K562 (cell line): ENCODE results near the gene EBNA1BP2. TPM values are rescaled to one million over a fixed set of nuclear protein-coding genes. Genes with fewer than 3 reads are reported as not detected.
A peak's percentile ranks its signal among the peaks of the same experiment; 100 is the strongest.

Experiments
- ATAC-seq: fragments of 200-7000 bp; cut with Tn5 transposase; 3 replicates; pipeline ENCODE4 v1.9.1; 2020; ENCODE audit warnings: moderate library complexity
- BruUV-seq: library from RNA; stranded (reverse); fragments of 400-500 nt; replicated peaks from 2 replicates; lab custom pipeline; 2021; lab: Mats Ljungman, UMichigan
- CTCF ChIA-PET: fragments of 300-600 bp; formaldehyde crosslinking; extraction: SDS; loops from one replicate; lab custom pipeline; 2021; ENCODE audit warnings: low intra/inter-chr PET ratio; lab: Yijun Ruan, JAX
- POLR2A ChIA-PET: fragments of 300-600, 350-650 bp; sonication (Branson Sonifier 250); formaldehyde crosslinking; extraction: SDS; loops from one replicate; lab custom pipeline; 2021; ENCODE audit warnings: antibody characterized with exemption, inconsistent platforms; lab: Yijun Ruan, JAX
- DNase-seq, 4 experiments: peaks; one replicate each; pipeline versions ENCODE4 v3.0.0 to v3.0.0-alpha.2; 2011 to 2018; ENCODE audit warnings: low spot score in 3 of 4, mixed read lengths in 3 of 4; ENCODE audit errors: extremely low read depth in 1 of 4
- FAIRE-seq: peaks from 2 replicates; lab custom pipeline; 2011; peaks lifted over from hg19 to GRCh38; lab: Jason Lieb, UNC
- H2AFZ ChIP-seq: 2 replicates; pipeline ENCODE4 v1.6.0; 2011; ENCODE audit warnings: low read depth, low read length, control low read depth, inconsistent platforms
- H3K27ac ChIP-seq: fragments of 200-600 bp; 3 replicates; pipeline ENCODE4 v1.8.0; 2011; ENCODE audit warnings: low read depth, mild to moderate bottlenecking, control low read depth, inconsistent platforms, low read length, moderate library complexity, mixed read lengths; ENCODE audit errors: extremely low read depth
- H3K27me3 ChIP-seq, 2 experiments: fragments of 300-600 bp in 1 of 2; 2 replicates in 1 of 2; 3 replicates in 1 of 2; pipeline versions ENCODE4 v1.6.0 to v1.8.0; 2011; ENCODE audit warnings: inconsistent platforms in 2 of 2, low read length in 2 of 2, mild to moderate bottlenecking in 1 of 2, mixed read lengths in 1 of 2, moderate library complexity in 1 of 2; ENCODE audit not compliant: control insufficient read depth in 2 of 2, insufficient read depth in 2 of 2
- H3K36me3 ChIP-seq: fragments of 300-600 bp; 3 replicates; pipeline ENCODE4 v1.8.0; 2011; ENCODE audit warnings: mild to moderate bottlenecking, low read length, inconsistent platforms; ENCODE audit not compliant: control insufficient read depth, insufficient read depth
- H3K4me1 ChIP-seq, 2 experiments: fragments of 200-600 bp in 1 of 2; replicated peaks in 1 of 2; 2 replicates in 1 of 2; 3 replicates in 1 of 2; pipeline versions ENCODE4 v1.5.1 to v1.8.0; 2011; ENCODE audit warnings: inconsistent platforms in 2 of 2, low read length in 2 of 2, mild to moderate bottlenecking in 1 of 2, mixed read lengths in 1 of 2, moderate library complexity in 1 of 2; ENCODE audit not compliant: control insufficient read depth in 2 of 2, insufficient read depth in 2 of 2
- H3K4me2 ChIP-seq: 2 replicates; pipeline ENCODE4 v1.6.1; 2011; ENCODE audit warnings: low read length, control low read depth, inconsistent platforms, mixed read lengths; ENCODE audit not compliant: insufficient read depth
- H3K4me3 ChIP-seq: fragments of 200-600 bp; sonication (generic), shearing (Covaris generic); 2 replicates; pipeline ENCODE4 v1.5.1; 2016; ENCODE audit warnings: control low read depth, inconsistent platforms
- H3K79me2 ChIP-seq: fragments of 200-600 bp; 3 replicates; pipeline ENCODE4 v1.8.0; 2011; ENCODE audit warnings: low read length, inconsistent platforms; ENCODE audit not compliant: control insufficient read depth, insufficient read depth
- H3K9ac ChIP-seq, 2 experiments: 2 replicates each; pipeline versions ENCODE4 v1.6.0 to v1.6.1; 2011; ENCODE audit warnings: low read depth in 2 of 2, low read length in 2 of 2, control low read depth in 1 of 2, inconsistent platforms in 1 of 2, mild to moderate bottlenecking in 1 of 2, mixed read lengths in 1 of 2; ENCODE audit not compliant: insufficient read depth in 1 of 2
- H3K9me1 ChIP-seq: one replicate; pipeline ENCODE4 v1.6.0; 2011; ENCODE audit warnings: inconsistent platforms, mild to moderate bottlenecking, low read length, moderate library complexity; ENCODE audit not compliant: control insufficient read depth, insufficient read depth
- H3K9me3 ChIP-seq: replicated peaks from 2 replicates; pipeline ENCODE4 v1.5.1; 2011; ENCODE audit warnings: low read depth, low read length, inconsistent platforms; ENCODE audit not compliant: control insufficient read depth, insufficient read depth
- H4K20me1 ChIP-seq: replicated peaks from 2 replicates; pipeline ENCODE4 v1.6.1; 2011; ENCODE audit warnings: low read length, inconsistent platforms, mixed read lengths; ENCODE audit not compliant: control insufficient read depth, insufficient read depth
- CCNT2 ChIP-seq: IDR thresholded peaks from 2 replicates; pipeline ENCODE4 v1.6.1; 2011; ENCODE audit warnings: borderline replicate concordance, low read depth, mild to moderate bottlenecking, moderate library complexity, mixed read lengths, low read length; ENCODE audit not compliant: insufficient read length; ENCODE audit errors: extremely low read depth
- FOXK1 ChIP-seq: sonication (generic); formaldehyde crosslinking; IDR thresholded peaks from 2 replicates; pipeline ENCODE4 v1.8.0; 2022; ENCODE audit warnings: missing genetic modification reagents, mild to moderate bottlenecking, borderline replicate concordance
- GABPA ChIP-seq: fragments of 200-800 bp; sonication (Bioruptor generic); conservative IDR thresholded peaks from 2 replicates; pipeline ENCODE4 v1.6.1; 2016; ENCODE audit warnings: low read depth, missing genetic modification characterization, missing compliant biosample characterization
- JUND ChIP-seq, 2 experiments: IDR thresholded peaks; 2 replicates in 1 of 2; 3 replicates in 1 of 2; pipeline ENCODE4 v1.6.1; 2011; ENCODE audit warnings: borderline replicate concordance in 2 of 2, low read depth in 2 of 2, low read length in 2 of 2, improper control_type of control experiment in 1 of 2, missing biosample characterization in 1 of 2, missing genetic modification characterization in 1 of 2, missing genetic modification reagents in 1 of 2
- NR1H2 ChIP-seq: sonication (generic); formaldehyde crosslinking; IDR thresholded peaks from 2 replicates; pipeline ENCODE4 v1.4.0; 2020; ENCODE audit warnings: mild to moderate bottlenecking, missing genetic modification reagents
- PHB ChIP-seq: fragments of 250-450 bp; sonication (Bioruptor Pico); IDR thresholded peaks from 2 replicates; pipeline ENCODE4 v1.5.0; 2021
- RHOXF2B ChIP-seq: fragments of 250-450 bp; sonication (Bioruptor Pico); conservative IDR thresholded peaks from 2 replicates; pipeline ENCODE4 v1.5.1; 2021
- SOX6 ChIP-seq: fragments of 450-650 bp; IDR thresholded peaks from 2 replicates; pipeline ENCODE4 v1.6.1; 2014; ENCODE audit warnings: mild to moderate bottlenecking
- SP1 ChIP-seq: sonication (generic); formaldehyde crosslinking; IDR thresholded peaks from 2 replicates; pipeline ENCODE4 v1.8.1; 2022; ENCODE audit warnings: mild to moderate bottlenecking, missing genetic modification reagents
- SPI1 ChIP-seq: IDR thresholded peaks from 2 replicates; pipeline ENCODE4 v1.6.1; 2011; ENCODE audit warnings: low read depth, low read length, control low read depth, borderline replicate concordance
- SUPT5H ChIP-seq: fragments of 450-650 bp; IDR thresholded peaks from 2 replicates; pipeline ENCODE4 v1.6.1; 2016
- TEAD1 ChIP-seq, 2 experiments: fragments of 450-650 bp in 1 of 2; sonication (generic) in 1 of 2; formaldehyde crosslinking; IDR thresholded peaks; 2 replicates each; pipeline versions ENCODE4 v1.4.0 to v1.8.0; 2020 to 2022; ENCODE audit warnings: mild to moderate bottlenecking in 2 of 2, missing genetic modification reagents in 1 of 2
- THRA ChIP-seq: fragments of 450-650 bp; IDR thresholded peaks from 2 replicates; pipeline ENCODE4 v1.6.1; 2017; ENCODE audit warnings: mild to moderate bottlenecking, moderate library complexity
- USF1 ChIP-seq: sonication (generic); formaldehyde crosslinking; IDR thresholded peaks from 2 replicates; pipeline ENCODE4 v1.9.0; 2022; ENCODE audit warnings: mild to moderate bottlenecking, missing genetic modification reagents
- ZNF212 ChIP-seq: fragments of 450-650 bp; formaldehyde crosslinking; IDR thresholded peaks from 2 replicates; pipeline ENCODE4 v1.4.0; 2020; ENCODE audit warnings: mild to moderate bottlenecking
- ZNF282 ChIP-seq: sonication (generic); formaldehyde crosslinking; IDR thresholded peaks from 2 replicates; pipeline ENCODE4 v1.8.1; 2023; ENCODE audit warnings: missing genetic modification reagents
- ZNF830 ChIP-seq: fragments of 250-450 bp; sonication (Bioruptor Pico); IDR thresholded peaks from 2 replicates; pipeline ENCODE4 v1.5.0; 2021; ENCODE audit warnings: mild to moderate bottlenecking
- WGBS: fragments of 100-300 bp; shearing (Covaris generic); methylation state at CpG from one replicate; pipeline ENCODE4 v1.1.6; 2016; ENCODE audit warnings: low coverage, mixed read lengths; ENCODE audit not compliant: insufficient coverage; ENCODE audit errors: missing lambda C conversion rate; 5-methylcytosine and 5-hydroxymethylcytosine counted together
- in situ Hi-C: fragments of 300-500 bp; cut with MboI; formaldehyde crosslinking; loops from 4 replicates; pipeline ENCODE4 v1.15.0; 2018; ENCODE audit warnings: inconsistent platforms, mixed read lengths
- intact Hi-C: fragments of 100-400 bp; cut with micrococcal nuclease; formaldehyde crosslinking; loops from 2 replicates; pipeline ENCODE4 v1.14.2; 2022
- polyA plus RNA-seq, 8 experiments: library from polyadenylated mRNA; depleted of rRNA in 4 of 8; stranded (reverse) in 5 of 8; unstranded in 3 of 8; fragments of >200 nt; fragmentation: Nextera tagmentation in 2 of 8; fragmentation: Illumina TruSeq in 1 of 8; extraction: Ambion mirVana in 2 of 8; extraction: Trizol in 1 of 8; gene quantifications; 2 replicates each; pipeline versions ENCODE4 v1.2.1 to v1.2.3, GENCODE V29; 2011 to 2014; ENCODE audit warnings: inconsistent platforms in 1 of 8, missing spikeins in 1 of 8
- total RNA-seq, 7 experiments: library from RNA; depleted of rRNA in 6 of 7; stranded (reverse); fragments of >200 nt in 6 of 7; fragmentation: Illumina TruSeq in 2 of 7; extraction: Trizol in 2 of 7; gene quantifications; 2 replicates each; pipeline versions ENCODE4 v1.2.1 to v1.2.3, GENCODE V29; 2011 to 2021; ENCODE audit warnings: low replicate concordance in 1 of 7

Gene EBNA1BP2
- total and polyA plus RNA-seq, 9 of the 15 experiments (the other 6 are each of a cell fraction or from before 2014, with no cell fraction given) = 95.2 to 349 (median 249) TPM

- ChIA-PET POLR2A (interaction anchor here (1.0 kb wide), 1 partner anchor 25 kb away, joined by 3 read pairs; no protein-coding TSS in a partner anchor), CTCF (no interaction called here)
- no peak for FAIRE-seq
- H3K9ac ChIP-seq = 0 out of 4 replicates have a peak overlapping the region, but pooled peaks of 1 of the 2 experiments have one; percentile 20
- no peak for TF ChIP-seq SOX6
- TF ChIP-seq THRA = no peak
- TF ChIP-seq PHB (CRISPR knock-in tag) = no peak
- TF ChIP-seq CCNT2 = no peak
- no peak for TF ChIP-seq USF1
- no peak for TF ChIP-seq ZNF282 (CRISPR knock-in tag)
- TF ChIP-seq TEAD1 (CRISPR knock-in tag; IDR thresholded peaks at IDR 0.05) = peak in 1 of 2 experiments; percentile 79; a peak in 2 of 4 replicates
- 0 out of 2 replicates have a peak, but pooled peaks have one; percentile 9 for TF ChIP-seq JUND (IDR thresholded peaks at IDR 0.05; ENCODE audit: borderline replicate concordance, low read depth, low read length)
- TF ChIP-seq JUND (tag; IDR thresholded peaks at IDR 0.05; ENCODE audit: borderline replicate concordance, low read depth, low read length) = no peak
- TF ChIP-seq ZNF212 = no peak
- TF ChIP-seq SPI1 = 0 out of 2 replicates have a peak, but pooled peaks have one; percentile 22
- no peak for TF ChIP-seq NR1H2 (CRISPR knock-in tag)
- no peak for TF ChIP-seq SUPT5H
- TF ChIP-seq GABPA (tag) = peak; percentile 48
- 0 out of 2 replicates have a peak, but pooled peaks have one; percentile 30 for TF ChIP-seq ZNF830 (CRISPR knock-in tag)
- no peak for TF ChIP-seq SP1 (CRISPR knock-in tag)
- no peak for TF ChIP-seq FOXK1 (CRISPR knock-in tag)
- TF ChIP-seq RHOXF2B = no peak
- no peak for DNase-seq
- intact Hi-C loops (no loop called here), in situ Hi-C loops (no loop called here)
- no peak overlapping the region for H2AFZ ChIP-seq
- H3K27me3 ChIP-seq = peaks cover 29 to 57% of the 10 kb centered on the region in 2 experiments
- under 1% methylated on average over 10 of the region's 10 CpGs for WGBS
- no peaks in the 10 kb centered on the region for H4K20me1 ChIP-seq
- peaks cover 0 to 3% of the 10 kb centered on the region in 2 experiments; a peak in 4 of 5 replicates for H3K4me1 ChIP-seq
- ATAC-seq = no peak
- H3K36me3 ChIP-seq = no peaks in the 10 kb centered on the region
- no peaks in the 10 kb centered on the region for H3K9me3 ChIP-seq
- H3K27ac ChIP-seq = no peak overlapping the region
- no TSS peak for BruUV-seq
- no peaks in the 10 kb centered on the region for H3K79me2 ChIP-seq
- H3K4me3 ChIP-seq = no peak overlapping the region
- H3K4me2 ChIP-seq = no peak overlapping the region
- no peaks in the 10 kb centered on the region for H3K9me1 ChIP-seq
Measured at GRCh38 chr1:43206600-43207228, 34.6 kb upstream of the EBNA1BP2 start.
